HepG2 (cell line): Measurements from ENCODE around the gene NUP155.

Experiments used
- CHD2 ChIP-seq: IDR thresholded peaks from 2 replicates; pipeline ENCODE4 v1.6.1; 2011; ENCODE audit warnings: low read depth, low read length, improper control_type of control experiment
- MAFG ChIP-seq: sonication (generic); formaldehyde crosslinking; IDR thresholded peaks from 2 replicates; pipeline ENCODE4 v1.5.1; 2020; ENCODE audit warnings: mild to moderate bottlenecking, missing genetic modification reagents
- POLR2AphosphoS5 ChIP-seq: IDR thresholded peaks from 2 replicates; pipeline ENCODE4 v1.6.1; 2012; ENCODE audit warnings: low read depth, low read length
- SMC3 ChIP-seq: IDR thresholded peaks from 2 replicates; pipeline ENCODE4 v1.6.1; 2011; ENCODE audit warnings: low read length, improper control_type of control experiment
- ZNF780A ChIP-seq: sonication (generic); formaldehyde crosslinking; IDR thresholded peaks from 2 replicates; pipeline ENCODE4 v1.8.0; 2022; ENCODE audit warnings: mild to moderate bottlenecking, missing genetic modification reagents, moderate library complexity
- ZSCAN22 ChIP-seq: sonication (generic); formaldehyde crosslinking; IDR thresholded peaks from 2 replicates; pipeline ENCODE4 v1.4.0; 2020; ENCODE audit warnings: mild to moderate bottlenecking, missing genetic modification reagents

GRCh38 chr5:37249815-37250164 is 121.1 kb downstream of the NUP155 start:
- TF ChIP-seq MAFG (no peak), SMC3 (no peak), ZSCAN22 (no peak; the same call in 1 of the 2 replicates), ZNF780A (CRISPR knock-in tag) (no peak), POLR2AphosphoS5 (no peak), CHD2 (no peak)
